GM12801 (cell line): ENCODE measurements around the gene ROPN1.

Experiments
- TF ChIP-seq, protein P1 (sequence below): IDR thresholded peaks from one replicate; pipeline ENCODE4 v1.5.1; 2011; ENCODE audit warnings: control low read depth; ENCODE audit not compliant: insufficient read length; ENCODE audit errors: extremely low read depth

Gene ROPN1

GRCh38 chr3:123926396-123926795 is 65.5 kb downstream of the ROPN1 start:
- TF ChIP-seq, protein P1, sequence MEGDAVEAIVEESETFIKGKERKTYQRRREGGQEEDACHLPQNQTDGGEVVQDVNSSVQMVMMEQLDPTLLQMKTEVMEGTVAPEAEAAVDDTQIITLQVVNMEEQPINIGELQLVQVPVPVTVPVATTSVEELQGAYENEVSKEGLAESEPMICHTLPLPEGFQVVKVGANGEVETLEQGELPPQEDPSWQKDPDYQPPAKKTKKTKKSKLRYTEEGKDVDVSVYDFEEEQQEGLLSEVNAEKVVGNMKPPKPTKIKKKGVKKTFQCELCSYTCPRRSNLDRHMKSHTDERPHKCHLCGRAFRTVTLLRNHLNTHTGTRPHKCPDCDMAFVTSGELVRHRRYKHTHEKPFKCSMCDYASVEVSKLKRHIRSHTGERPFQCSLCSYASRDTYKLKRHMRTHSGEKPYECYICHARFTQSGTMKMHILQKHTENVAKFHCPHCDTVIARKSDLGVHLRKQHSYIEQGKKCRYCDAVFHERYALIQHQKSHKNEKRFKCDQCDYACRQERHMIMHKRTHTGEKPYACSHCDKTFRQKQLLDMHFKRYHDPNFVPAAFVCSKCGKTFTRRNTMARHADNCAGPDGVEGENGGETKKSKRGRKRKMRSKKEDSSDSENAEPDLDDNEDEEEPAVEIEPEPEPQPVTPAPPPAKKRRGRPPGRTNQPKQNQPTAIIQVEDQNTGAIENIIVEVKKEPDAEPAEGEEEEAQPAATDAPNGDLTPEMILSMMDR = no peak

- TF ChIP-seq, protein P1 = no peak
Observed at GRCh38 chr3:123920868-123921267, 71.1 kb downstream of the ROPN1 start.

DNA sequence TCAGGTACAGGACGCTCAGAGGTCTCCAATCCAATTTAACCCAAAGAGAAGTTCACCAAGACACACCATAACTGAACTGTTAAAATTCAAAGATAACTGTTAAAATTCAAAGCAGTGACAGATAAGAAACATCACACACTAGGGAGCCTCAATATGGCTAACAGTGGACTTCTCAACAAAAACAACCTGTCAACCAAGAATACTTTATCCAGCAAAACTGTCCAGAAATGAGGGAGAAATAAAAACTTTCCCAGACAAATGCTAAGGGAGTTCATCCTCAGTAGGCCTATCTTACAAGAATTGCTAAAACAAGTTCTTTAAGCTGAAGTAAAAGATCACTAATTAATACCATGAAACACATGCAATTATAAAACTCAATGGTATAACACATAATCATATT is 71.5 kb downstream of the ROPN1 start:
- TF ChIP-seq, protein P1 = no peak

- TF ChIP-seq, protein P1 = no peak
Observed at GRCh38 chr3:123919353-123919752, 72.6 kb downstream of the ROPN1 start.
